B cell (primary cell): Measurements from ENCODE around the gene TCAP. TPM values are rescaled to one million over a fixed set of nuclear protein-coding genes. Genes with fewer than 3 reads are reported as not detected.
A peak's percentile ranks its signal among the peaks of the same experiment; 100 is the strongest.

Source experiments
- ATAC-seq: fragments of 200-7000 bp; cut with Tn5 transposase; one replicate; pipeline ENCODE4 v1.10.0; 2021; ENCODE audit warnings: low read depth, mild to moderate bottlenecking, moderate number of reproducible peaks, moderate library complexity
- CTCF ChIA-PET: fragments of 350-600 bp; sonication (Branson Sonifier 250); formaldehyde crosslinking; loops from one replicate; lab custom pipeline; 2021; ENCODE audit warnings: antibody characterized with exemption, inconsistent platforms; lab: Charles Lee
- POLR2A ChIA-PET: fragments of 350-600 bp; sonication (Branson Sonifier 250); formaldehyde crosslinking; loops from one replicate; lab custom pipeline; 2021; ENCODE audit warnings: antibody characterized with exemption; lab: Charles Lee
- DNase-seq: peaks from one replicate; pipeline ENCODE4 v3.0.0; 2013
- H2AFZ ChIP-seq: 2 replicates; pipeline ENCODE4 v1.6.1; 2012; ENCODE audit warnings: mild to moderate bottlenecking, low read depth, low read length; ENCODE audit not compliant: insufficient read depth, poor library complexity, severe bottlenecking
- H3K27ac ChIP-seq, 2 donors: 1 replicate in 1 of 2; 2 replicates in 1 of 2; pipeline ENCODE4 v1.5.1; 2012 to 2013; ENCODE audit warnings: low read length in 2 of 2, mild to moderate bottlenecking in 2 of 2, moderate library complexity in 1 of 2
- H3K27me3 ChIP-seq, 4 experiments: fragments of 200-600 bp in 1 of 4; sonication (generic) in 1 of 4; replicated peaks in 1 of 4; 1 replicate in 2 of 4; 2 replicates in 2 of 4; pipeline versions ENCODE4 v1.6.1 to v1.7.0; 2013 to 2016; ENCODE audit warnings: low read length in 3 of 4, mild to moderate bottlenecking in 2 of 4, mixed read lengths in 1 of 4, moderate library complexity in 1 of 4; ENCODE audit not compliant: insufficient read depth in 4 of 4, control insufficient read depth in 3 of 4; ENCODE audit errors: control extremely low read depth in 1 of 4
- H3K36me3 ChIP-seq, 2 experiments: replicated peaks in 1 of 2; 1 replicate in 1 of 2; 2 replicates in 1 of 2; pipeline versions ENCODE4 v1.6.1 to v1.7.1; 2013; ENCODE audit warnings: low read length in 1 of 2; ENCODE audit not compliant: insufficient read depth in 2 of 2, control insufficient read depth in 1 of 2; ENCODE audit errors: control extremely low read depth in 1 of 2, extremely low read depth in 1 of 2
- H3K4me1 ChIP-seq, 2 donors: fragments of 200-600 bp in 1 of 2; sonication (generic) in 1 of 2; 1 replicate in 1 of 2; 2 replicates in 1 of 2; pipeline versions ENCODE4 v1.5.1 to v1.6.1; 2013 to 2017; ENCODE audit warnings: low read length in 2 of 2; ENCODE audit not compliant: control insufficient read depth in 2 of 2, insufficient read depth in 2 of 2
- H3K4me2 ChIP-seq: replicated peaks from 2 replicates; pipeline ENCODE3; 2012; ENCODE audit warnings: mild to moderate bottlenecking, low read depth, low read length; ENCODE audit not compliant: poor library complexity, severe bottlenecking
- H3K4me3 ChIP-seq, 5 experiments: fragments of 200-600 bp in 1 of 5; sonication (generic) in 1 of 5; 1 replicate in 3 of 5; 2 replicates in 2 of 5; pipeline versions ENCODE4 v1.5.1 to v1.7.0; 2011 to 2016; ENCODE audit warnings: low read length in 4 of 5, mild to moderate bottlenecking in 4 of 5, low read depth in 2 of 5, control low read depth in 1 of 5, moderate library complexity in 1 of 5; ENCODE audit not compliant: insufficient read depth in 1 of 5; ENCODE audit errors: control extremely low read depth in 1 of 5, extremely low read depth in 1 of 5
- H3K79me2 ChIP-seq: fragments of 200-600 bp; sonication (generic); one replicate; pipeline ENCODE4 v1.6.0; 2016; ENCODE audit warnings: low read length; ENCODE audit not compliant: control insufficient read depth, insufficient read depth
- H3K9ac ChIP-seq: fragments of 200-600 bp; sonication (generic); 2 replicates; pipeline ENCODE4 v1.6.1; 2017; ENCODE audit warnings: mild to moderate bottlenecking, low read length, moderate library complexity
- H3K9me3 ChIP-seq, 3 donors: one replicate each; pipeline versions ENCODE4 v1.6.1 to v1.7.1; 2013; ENCODE audit warnings: low read length in 2 of 3; ENCODE audit not compliant: control insufficient read depth in 2 of 3, insufficient read depth in 1 of 3; ENCODE audit errors: control extremely low read depth in 1 of 3
- H4K20me1 ChIP-seq: 2 replicates; pipeline ENCODE4 v1.6.0; 2012; ENCODE audit warnings: mild to moderate bottlenecking, low read length; ENCODE audit not compliant: insufficient read depth, control insufficient read depth, poor library complexity, severe bottlenecking
- H3K27ac Mint-ChIP-seq: one replicate; pipeline ENCODE4 v1.8.0; 2021; ENCODE audit warnings: mixed read lengths
- H3K27me3 Mint-ChIP-seq: one replicate; pipeline ENCODE4 v1.8.0; 2021; ENCODE audit warnings: mixed read lengths
- H3K4me1 Mint-ChIP-seq: one replicate; pipeline ENCODE4 v1.8.0; 2021; ENCODE audit warnings: mixed read lengths
- H3K4me3 Mint-ChIP-seq: one replicate; pipeline ENCODE4 v1.8.0; 2021; ENCODE audit warnings: mixed read lengths
- H3K9me3 Mint-ChIP-seq: one replicate; pipeline ENCODE4 v1.8.0; 2022; ENCODE audit warnings: mixed read lengths; ENCODE audit not compliant: insufficient read depth
- EZH2 ChIP-seq: IDR thresholded peaks from 2 replicates; pipeline ENCODE4 v1.6.1; 2012; ENCODE audit warnings: borderline replicate concordance, low read depth, mild to moderate bottlenecking, moderate library complexity, low read length; ENCODE audit not compliant: insufficient read depth, poor library complexity, severe bottlenecking
- WGBS: methylation state at CpG from one replicate; pipeline ENCODE4 v1.1.5; 2013; ENCODE audit warnings: missing lambda C conversion rate; ENCODE audit not compliant: insufficient coverage; 5-methylcytosine and 5-hydroxymethylcytosine counted together
- intact Hi-C: fragments of 100-400 bp; cut with micrococcal nuclease; formaldehyde crosslinking; loops from one replicate; pipeline ENCODE4 v1.10.0; 2022
- polyA plus RNA-seq: library from polyadenylated mRNA; depleted of rRNA; stranded (reverse); fragments of >200 nt; gene quantifications from 2 replicates; pipeline ENCODE4 v1.2.3, GENCODE V29; 2012
- total RNA-seq, 2 donors: library from RNA; stranded (reverse); fragments of 120-200 nt in 1 of 2; gene quantifications; 1 replicate in 1 of 2; 2 replicates in 1 of 2; pipeline versions ENCODE4 v1.2.3 to v1.2.4, GENCODE V29; 2013 to 2022
- TF ChIP-seq, protein P1 (sequence below): fragments of 200-600 bp; IDR thresholded peaks from one replicate; pipeline ENCODE4 v1.8.0; 2022; ENCODE audit warnings: antibody characterized with exemption, mild to moderate bottlenecking

The TCAP gene
- total and polyA plus RNA-seq, 2 donors (not counting 1 experiment from before 2014, with no cell fraction given): 3.8 to 5.1 TPM

DNA sequence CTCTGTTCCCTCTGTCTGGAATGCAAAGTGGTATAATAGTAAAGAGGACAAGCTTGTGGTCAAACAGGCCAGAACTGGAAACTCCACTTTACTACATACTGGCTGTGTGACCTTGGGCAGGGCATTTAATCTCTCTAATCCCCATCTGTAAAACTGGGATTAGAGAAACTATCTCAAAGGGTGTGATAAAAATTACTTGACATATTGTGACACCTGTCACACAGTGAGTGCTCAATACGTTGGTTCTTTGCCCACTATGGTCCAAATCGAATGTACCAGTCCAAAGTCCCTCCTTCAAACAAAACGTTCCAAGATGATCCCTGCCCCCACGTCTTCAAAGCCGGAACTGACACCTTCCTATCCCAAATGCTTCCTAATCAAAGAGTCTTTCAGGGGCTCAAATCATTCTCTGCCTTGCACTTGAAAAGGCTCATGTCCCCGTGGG is 22.0 kb downstream of the TCAP start:
- Histone ChIP-seq H3K9ac (peak overlapping the region; percentile 74), H3K4me1 (peaks cover 15 to 18% of the 10 kb centered on the region in 2 donors), H3K36me3 (peaks cover 0 to 16% of the 10 kb centered on the region in 2 experiments), H2AFZ (peak overlapping the region; percentile 97), H3K4me2 (peak overlapping the region; percentile 77), H3K27ac (peak overlapping the region in 1 of 2 donors; percentile 87), H3K79me2 (no peaks in the 10 kb centered on the region), H4K20me1 (no peaks in the 10 kb centered on the region), H3K4me3 (peak overlapping the region in 3 of 5 experiments; percentile 69 to 92 (median 75)), H3K9me3 (no peaks in the 10 kb centered on the region), H3K27me3 (no peaks in the 10 kb centered on the region)
- 73% methylated on average over 6 of the region's 6 CpGs for WGBS
- ATAC-seq: no peak
- ChIA-PET CTCF (interaction anchor here (0.6 to 3.3 kb wide), 6 partner anchors 12 to 65 kb away, joined by 3 to 15 read pairs (median 4); partner anchors contain the start of gene PNMT), POLR2A (interaction anchor here (1.9 to 2.0 kb wide), 2 partner anchors 12 to 59 kb away, joined by 4 to 14 read pairs; no protein-coding TSS in a partner anchor)
- no peak for TF ChIP-seq EZH2
- TF ChIP-seq, protein P1, sequence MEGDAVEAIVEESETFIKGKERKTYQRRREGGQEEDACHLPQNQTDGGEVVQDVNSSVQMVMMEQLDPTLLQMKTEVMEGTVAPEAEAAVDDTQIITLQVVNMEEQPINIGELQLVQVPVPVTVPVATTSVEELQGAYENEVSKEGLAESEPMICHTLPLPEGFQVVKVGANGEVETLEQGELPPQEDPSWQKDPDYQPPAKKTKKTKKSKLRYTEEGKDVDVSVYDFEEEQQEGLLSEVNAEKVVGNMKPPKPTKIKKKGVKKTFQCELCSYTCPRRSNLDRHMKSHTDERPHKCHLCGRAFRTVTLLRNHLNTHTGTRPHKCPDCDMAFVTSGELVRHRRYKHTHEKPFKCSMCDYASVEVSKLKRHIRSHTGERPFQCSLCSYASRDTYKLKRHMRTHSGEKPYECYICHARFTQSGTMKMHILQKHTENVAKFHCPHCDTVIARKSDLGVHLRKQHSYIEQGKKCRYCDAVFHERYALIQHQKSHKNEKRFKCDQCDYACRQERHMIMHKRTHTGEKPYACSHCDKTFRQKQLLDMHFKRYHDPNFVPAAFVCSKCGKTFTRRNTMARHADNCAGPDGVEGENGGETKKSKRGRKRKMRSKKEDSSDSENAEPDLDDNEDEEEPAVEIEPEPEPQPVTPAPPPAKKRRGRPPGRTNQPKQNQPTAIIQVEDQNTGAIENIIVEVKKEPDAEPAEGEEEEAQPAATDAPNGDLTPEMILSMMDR: no peak
- Mint-ChIP-seq H3K27me3 (no peaks in the 10 kb centered on the region), H3K9me3 (no peaks in the 10 kb centered on the region), H3K4me3 (peak overlapping the region; percentile 99), H3K4me1 (peaks cover 21% of the 10 kb centered on the region), H3K27ac (peak overlapping the region; percentile 98)
- no peak for DNase-seq
- intact Hi-C loops: loop anchor here (1.0 to 5.0 kb wide), 3 partner anchors 12 to 225 kb away; partner anchors contain the start of genes CDK12 and STARD3
